ENCODE measurements around the gene COL6A5.
"Not testable (repeated sequence)": the region's sequence is repeated elsewhere in the genome, so short reads cannot be mapped to it uniquely, and the experiment has no call there.

Gene COL6A5

GRCh38 chr3:130433306-130433705 is 87.8 kb downstream of the COL6A5 start:
- no peak for DNase-seq (ENCODE audit: low read depth in 3 of 3)

- DNase-seq (ENCODE audit: low read depth in 3 of 3), result no peak
Measured at GRCh38 chr3:130442284-130442683, 96.8 kb downstream of the COL6A5 start.

- not testable (repeated sequence) for DNase-seq (ENCODE audit: low read depth in 3 of 3)
Measured at GRCh38 chr3:130446840-130447239, 101.4 kb downstream of the COL6A5 start.

- not testable (repeated sequence) for DNase-seq (ENCODE audit: low read depth in 3 of 3)
Measured at GRCh38 chr3:130448155-130448554, 102.7 kb downstream of the COL6A5 start.

- no peak for DNase-seq (ENCODE audit: low read depth in 3 of 3)
Measured at GRCh38 chr3:130456540-130456939, 111.1 kb downstream of the COL6A5 start.

- no peak for DNase-seq (ENCODE audit: low read depth in 3 of 3)
Measured at GRCh38 chr3:130457671-130458070, 112.2 kb downstream of the COL6A5 start.

GRCh38 chr3:130459944-130460343 is 114.5 kb downstream of the COL6A5 start:
- no peak for DNase-seq (ENCODE audit: low read depth in 3 of 3)

- no peak for DNase-seq (ENCODE audit: low read depth in 3 of 3)
Measured at GRCh38 chr3:130462089-130462488, 116.6 kb downstream of the COL6A5 start.

- no peak for DNase-seq (ENCODE audit: low read depth in 3 of 3)
Measured at GRCh38 chr3:130463221-130463620, 117.7 kb downstream of the COL6A5 start.

GRCh38 chr3:130465521-130465920 is 120.0 kb downstream of the COL6A5 start:
- DNase-seq (ENCODE audit: low read depth in 3 of 3), result no peak

GRCh38 chr3:130468311-130468710 is 122.8 kb downstream of the COL6A5 start:
- DNase-seq (ENCODE audit: low read depth in 3 of 3), result no peak

- no peak for DNase-seq (ENCODE audit: low read depth in 3 of 3)
Measured at GRCh38 chr3:130470126-130470525, 124.7 kb downstream of the COL6A5 start.

- no peak for DNase-seq (ENCODE audit: low read depth in 3 of 3)
Measured at GRCh38 chr3:130473416-130473815, 127.9 kb downstream of the COL6A5 start.

- DNase-seq (ENCODE audit: low read depth in 3 of 3), result no peak
Measured at GRCh38 chr3:130480736-130481135, 135.3 kb downstream of the COL6A5 start.

- DNase-seq (ENCODE audit: low read depth in 3 of 3), result no peak
Measured at GRCh38 chr3:130488288-130488687, 142.8 kb downstream of the COL6A5 start.

- DNase-seq (ENCODE audit: low read depth in 3 of 3), result no peak
Measured at GRCh38 chr3:130488769-130489450, 143.4 kb downstream of the COL6A5 start.

- DNase-seq (ENCODE audit: low read depth in 3 of 3), result no peak
Measured at GRCh38 chr3:130490241-130490640, 144.8 kb downstream of the COL6A5 start.

GRCh38 chr3:130491431-130491830 is 146.0 kb downstream of the COL6A5 start:
- DNase-seq (ENCODE audit: low read depth in 3 of 3), result no peak

- no peak for DNase-seq (ENCODE audit: low read depth in 3 of 3)
Measured at GRCh38 chr3:130504701-130505100, 159.2 kb downstream of the COL6A5 start.

- no peak for DNase-seq (ENCODE audit: low read depth in 3 of 3)
Measured at GRCh38 chr3:130506031-130506430, 160.6 kb downstream of the COL6A5 start.

- no peak for DNase-seq (ENCODE audit: low read depth in 3 of 3)
Measured at GRCh38 chr3:130507746-130508145, 162.3 kb downstream of the COL6A5 start.

- no peak for DNase-seq (ENCODE audit: low read depth in 3 of 3)
Measured at GRCh38 chr3:130509008-130509407, 163.5 kb downstream of the COL6A5 start.

GRCh38 chr3:130514681-130515080 is 169.2 kb downstream of the COL6A5 start:
- DNase-seq (ENCODE audit: low read depth in 3 of 3), result no peak

- no peak for DNase-seq (ENCODE audit: low read depth in 3 of 3)
Measured at GRCh38 chr3:130515755-130516154, 170.3 kb downstream of the COL6A5 start.

Data from stimulated activated CD4-positive, alpha-beta T cell treated with anti-CD3 and anti-CD28 coated beads, TNF-alpha, amount 100 ng/mL, for 4 hours (primary cell).